Measurements from ENCODE around the gene TAF11L11. TPM values are rescaled to one million over a fixed set of nuclear protein-coding genes. Genes with fewer than 3 reads are reported as not detected.

TAF11L11 gene
- not detected in 2 replicates for total RNA-seq

DNA sequence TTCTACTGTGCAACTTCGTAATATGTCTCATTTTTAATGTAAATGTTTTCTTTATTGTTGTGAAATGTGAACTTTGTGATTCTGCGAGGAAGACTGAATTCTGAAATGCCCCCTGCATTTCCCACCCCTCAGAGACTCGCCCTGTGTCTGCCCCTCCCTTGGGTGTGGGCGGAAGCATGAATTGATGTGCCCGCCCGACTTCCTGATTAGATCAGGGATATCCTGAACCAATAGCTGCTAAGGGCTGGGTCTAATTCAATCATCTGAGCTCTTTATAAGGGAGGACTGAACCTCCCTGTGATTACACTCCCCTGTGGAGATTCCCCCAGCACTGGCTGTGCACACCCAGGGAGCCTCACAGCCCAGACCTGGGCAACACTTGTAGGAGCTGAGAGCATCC, at the start of gene TAF11L11:
TSS of gene TAF11L11 (plus strand) at position 304 of the 400 bp plus-strand sequence.

DNA sequence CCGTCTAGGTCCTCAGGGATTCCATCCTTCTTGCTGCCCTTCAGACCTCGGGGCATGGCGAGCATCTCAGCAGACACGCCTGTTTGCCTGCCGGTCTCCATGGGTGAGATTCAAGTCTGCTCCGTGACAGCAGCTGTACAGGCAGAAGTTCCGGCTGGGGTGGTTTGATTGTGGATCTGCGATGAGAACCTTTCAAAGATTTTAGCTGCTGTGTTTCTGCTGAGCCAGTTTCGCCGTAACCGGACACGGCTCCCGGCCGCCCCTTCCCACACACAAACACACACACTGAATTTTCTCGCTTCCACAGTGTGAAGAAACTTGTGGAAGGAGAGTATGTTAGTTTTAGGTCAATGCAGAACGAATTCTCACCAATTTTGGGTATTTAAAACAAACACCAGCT, 18.3 kb upstream of the TAF11L11 start, which contains the start of gene TAF11L7:
TSS of gene TAF11L7 (minus strand) at position 101 of the 400 bp plus-strand sequence.

DNA sequence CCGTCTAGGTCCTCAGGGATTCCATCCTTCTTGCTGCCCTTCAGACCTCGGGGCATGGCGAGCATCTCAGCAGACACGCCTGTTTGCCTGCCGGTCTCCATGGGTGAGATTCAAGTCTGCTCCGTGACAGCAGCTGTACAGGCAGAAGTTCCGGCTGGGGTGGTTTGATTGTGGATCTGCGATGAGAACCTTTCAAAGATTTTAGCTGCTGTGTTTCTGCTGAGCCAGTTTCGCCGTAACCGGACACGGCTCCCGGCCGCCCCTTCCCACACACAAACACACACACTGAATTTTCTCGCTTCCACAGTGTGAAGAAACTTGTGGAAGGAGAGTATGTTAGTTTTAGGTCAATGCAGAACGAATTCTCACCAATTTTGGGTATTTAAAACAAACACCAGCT, 13.1 kb upstream of the TAF11L11 start, which contains the start of gene TAF11L8:
TSS of gene TAF11L8 (minus strand) at position 101 of the 400 bp plus-strand sequence.

DNA sequence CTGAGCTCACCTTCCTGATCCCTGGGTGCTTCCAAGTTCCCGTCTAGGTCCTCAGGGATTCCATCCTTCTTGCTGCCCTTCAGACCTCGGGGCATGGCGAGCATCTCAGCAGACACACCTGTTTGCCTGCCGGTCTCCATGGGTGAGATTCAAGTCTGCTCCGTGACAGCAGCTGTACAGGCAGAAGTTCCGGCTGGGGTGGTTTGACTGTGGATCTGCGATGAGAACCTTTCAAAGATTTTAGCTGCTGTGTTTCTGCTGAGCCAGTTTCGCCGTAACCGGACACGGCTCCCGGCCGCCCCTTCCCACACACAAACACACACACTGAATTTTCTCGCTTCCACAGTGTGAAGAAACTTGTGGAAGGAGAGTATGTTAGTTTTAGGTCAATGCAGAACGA, 9.7 kb upstream of the TAF11L11 start, which contains the start of gene TAF11L9:
TSS of gene TAF11L9 (minus strand) at position 140 of the 400 bp plus-strand sequence.

DNA sequence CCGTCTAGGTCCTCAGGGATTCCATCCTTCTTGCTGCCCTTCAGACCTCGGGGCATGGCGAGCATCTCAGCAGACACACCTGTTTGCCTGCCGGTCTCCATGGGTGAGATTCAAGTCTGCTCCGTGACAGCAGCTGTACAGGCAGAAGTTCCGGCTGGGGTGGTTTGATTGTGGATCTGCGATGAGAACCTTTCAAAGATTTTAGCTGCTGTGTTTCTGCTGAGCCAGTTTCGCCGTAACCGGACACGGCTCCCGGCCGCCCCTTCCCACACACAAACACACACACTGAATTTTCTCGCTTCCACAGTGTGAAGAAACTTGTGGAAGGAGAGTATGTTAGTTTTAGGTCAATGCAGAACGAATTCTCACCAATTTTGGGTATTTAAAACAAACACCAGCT, 6.3 kb upstream of the TAF11L11 start, which contains the start of gene TAF11L10:
TSS of gene TAF11L10 (minus strand) at position 101 of the 400 bp plus-strand sequence.

DNA sequence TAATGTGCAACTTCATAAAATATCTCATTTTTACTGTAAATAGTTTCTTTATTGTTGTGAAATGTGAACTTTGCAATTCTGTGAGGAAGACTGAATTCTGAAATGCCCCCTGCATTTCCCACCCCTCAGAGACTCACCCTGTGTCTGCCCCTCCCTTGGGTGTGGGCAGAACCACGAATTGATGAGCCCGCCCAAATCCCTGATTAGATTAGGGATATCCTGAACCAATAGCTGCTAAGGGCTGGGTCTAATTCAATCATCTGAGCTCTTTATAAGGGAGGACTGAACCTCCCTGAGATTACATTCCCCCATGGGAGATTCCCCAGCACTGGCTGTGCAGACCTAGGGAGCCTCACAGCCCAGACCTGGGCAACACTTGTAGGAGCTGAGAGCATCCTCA, 6.1 kb downstream of the TAF11L11 start, which contains the start of gene TAF11L12:
TSS of gene TAF11L12 (plus strand) at position 301 of the 400 bp plus-strand sequence.

DNA sequence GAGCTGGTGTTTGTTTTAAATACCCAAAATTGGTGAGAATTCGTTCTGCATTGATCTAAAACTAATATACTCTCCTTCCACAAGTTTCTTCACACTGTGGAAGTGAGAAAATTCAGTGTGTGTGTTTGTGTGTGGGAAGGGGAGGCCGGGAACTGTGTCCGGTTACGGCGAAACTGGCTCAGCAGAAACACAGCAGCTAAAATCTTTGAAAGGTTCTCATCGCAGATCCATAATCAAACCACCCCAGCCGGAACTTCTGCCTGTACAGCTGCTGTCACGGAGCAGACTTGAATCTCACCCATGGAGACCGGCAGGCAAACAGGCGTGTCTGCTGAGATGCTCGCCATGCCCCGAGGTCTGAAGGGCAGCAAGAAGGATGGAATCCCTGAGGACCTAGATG, 27.8 kb downstream of the TAF11L11 start, which contains the start of gene TAF11L13:
TSS of gene TAF11L13 (plus strand) at position 301 of the 400 bp plus-strand sequence.

DNA sequence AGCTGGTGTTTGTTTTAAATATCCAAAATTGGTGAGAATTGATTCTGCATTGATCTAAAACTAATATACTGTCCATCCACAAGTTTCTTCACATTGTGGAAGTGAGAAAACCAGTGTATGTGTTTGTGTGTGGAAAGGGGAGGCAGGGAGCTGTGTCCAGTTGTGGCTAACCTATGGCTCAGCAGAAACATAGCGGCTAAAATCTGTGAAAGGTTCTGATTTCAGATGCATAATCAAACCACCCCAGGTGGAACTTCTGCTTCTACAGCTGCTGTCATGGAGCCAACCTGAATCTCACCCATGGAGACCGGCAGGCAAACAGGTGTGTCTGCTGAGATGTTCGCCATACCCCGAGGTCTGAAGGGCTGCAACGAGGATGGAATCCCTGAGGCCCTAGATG, 30.2 kb downstream of the TAF11L11 start, which contains the start of gene TAF11L14:
TSS of gene TAF11L14 (plus strand) at position 301 of the 400 bp plus-strand sequence.

Other genes starting within 250 kb of the TAF11L11 start
- gene TAF11L2, start 106.0 kb upstream of the TAF11L11 start, total RNA-seq = not detected in 2 replicates
- gene TAF11L3, start 85.8 kb upstream of the TAF11L11 start, total RNA-seq = not detected in 2 replicates
- not detected in 2 replicates for gene TAF11L4, start 82.4 kb upstream of the TAF11L11 start, total RNA-seq
- not detected in 2 replicates for gene TAF11L5, start 78.9 kb upstream of the TAF11L11 start, total RNA-seq
- not detected in 2 replicates for gene TAF11L6, start 75.5 kb upstream of the TAF11L11 start, total RNA-seq
- not detected in 2 replicates for gene TAF11L7, start 18.4 kb upstream of the TAF11L11 start, total RNA-seq
- not detected in 2 replicates for gene TAF11L8, start 13.2 kb upstream of the TAF11L11 start, total RNA-seq
- gene TAF11L9, start 9.8 kb upstream of the TAF11L11 start, total RNA-seq = not detected in 2 replicates
- gene TAF11L10, start 6.4 kb upstream of the TAF11L11 start, total RNA-seq = not detected in 2 replicates
- gene TAF11L12, start 6.2 kb downstream of the TAF11L11 start, total RNA-seq = not detected in 2 replicates
- not detected in 2 replicates for gene TAF11L13, start 27.9 kb downstream of the TAF11L11 start, total RNA-seq
- gene TAF11L14, start 30.3 kb downstream of the TAF11L11 start, total RNA-seq = not detected in 2 replicates